GM23248 (cell line): ENCODE data around the gene SLC44A3.

Experiments used
- EZH2 ChIP-seq: fragments of 200-600 bp; sonication (generic); IDR thresholded peaks from 2 replicates; pipeline ENCODE4 v1.6.1; 2018; ENCODE audit warnings: antibody characterized with exemption, mild to moderate bottlenecking; ENCODE audit not compliant: insufficient read depth, poor library complexity, severe bottlenecking
- EZH2phosphoT487 ChIP-seq: fragments of 200-600 bp; sonication (generic); IDR thresholded peaks from 2 replicates; pipeline ENCODE4 v1.6.1; 2018; ENCODE audit warnings: antibody characterized with exemption, moderate library complexity, mild to moderate bottlenecking, low read depth; ENCODE audit not compliant: insufficient read depth

GRCh38 chr1:94855307-94855700, 35.1 kb downstream of the SLC44A3 start:
- TF ChIP-seq EZH2phosphoT487 = no peak
- no peak for TF ChIP-seq EZH2
